ENCODE data around the gene GMFB. TPM values are rescaled to one million over a fixed set of nuclear protein-coding genes. Genes with fewer than 3 reads are reported as not detected.

The GMFB gene
- total and polyA plus RNA-seq, 2 experiments from 2014 or later, result 56.5 to 88.3 TPM

GRCh38 chr14:54467280-54467679 lies 21.5 kb downstream of the GMFB start:
- H3K4me1 ChIP-seq (ENCODE audit: insufficient read depth), result no peaks in the 10 kb centered on the region
- Mint-ChIP-seq H3K27ac (no peak overlapping the region), H3K27me3 (ENCODE audit: insufficient read depth, low read depth, poor library complexity) (peaks cover 5% of the 10 kb centered on the region), H3K36me3 (ENCODE audit: low read depth) (peaks cover 12% of the 10 kb centered on the region), H3K4me1 (peaks cover 3% of the 10 kb centered on the region; the same call in 2 of the 3 replicates), H3K4me3 (no peak overlapping the region), H3K9me3 (peaks cover 19% of the 10 kb centered on the region)
- H3K9me2 ChIP-seq (ENCODE audit: insufficient read depth), result no peaks in the 10 kb centered on the region
- DNase-seq (ENCODE audit: low spot score), result no peak
- H3K4me3 ChIP-seq, result no peak overlapping the region
- H4K20me1 ChIP-seq (replicated peaks; ENCODE audit: insufficient read depth), result no peaks in the 10 kb centered on the region; the same call in 1 of the 2 replicates
- ATAC-seq, result no peak
- H3F3A ChIP-seq (replicated peaks; ENCODE audit: low read depth), result no peaks in the 10 kb centered on the region
- H3K36me3 ChIP-seq (ENCODE audit: insufficient read depth), result no peaks in the 10 kb centered on the region
- no peaks in the 10 kb centered on the region for H3K79me2 ChIP-seq (replicated peaks; ENCODE audit: insufficient read depth)
- no peak overlapping the region for H3K27ac ChIP-seq (ENCODE audit: low read depth)
- H3K27me3 ChIP-seq (ENCODE audit: insufficient read depth), result no peaks in the 10 kb centered on the region
- no peak for TF ChIP-seq JUNB (IDR thresholded peaks at IDR 0.05; ENCODE audit: unreplicated experiment)
- TF ChIP-seq EZH2 (IDR thresholded peaks at IDR 0.05; ENCODE audit: low read depth, unreplicated experiment), result no peak
- no peak for TF ChIP-seq POLR2AphosphoS5 (IDR thresholded peaks at IDR 0.05; ENCODE audit: low read depth)
- no peak for TF ChIP-seq ZNF331 (CRISPR knock-in tag; IDR thresholded peaks at IDR 0.05; ENCODE audit: low read depth)
- TF ChIP-seq STAT1 (IDR thresholded peaks at IDR 0.05; ENCODE audit: unreplicated experiment), result no peak
- no peak for TF ChIP-seq CREB1 (CRISPR knock-in tag; IDR thresholded peaks at IDR 0.05; ENCODE audit: low read depth)
- TF ChIP-seq ZNF114 (CRISPR knock-in tag; IDR thresholded peaks at IDR 0.05), result no peak
- no peak for TF ChIP-seq EZH2phosphoT487 (IDR thresholded peaks at IDR 0.05; ENCODE audit: unreplicated experiment)
- TF ChIP-seq REST (IDR thresholded peaks at IDR 0.05; ENCODE audit: unreplicated experiment), result no peak
- no peak for TF ChIP-seq ZNF462 (CRISPR knock-in tag; IDR thresholded peaks at IDR 0.05)
- TF ChIP-seq NANOG (IDR thresholded peaks at IDR 0.05; ENCODE audit: borderline replicate concordance), result no peak
- TF ChIP-seq CTCF (conservative IDR thresholded peaks at IDR 0.05; ENCODE audit: low read depth in 2 of 2), result no peak
- TF ChIP-seq ETS1 (IDR thresholded peaks at IDR 0.05), result no peak
- no peak overlapping the region for H2AFZ ChIP-seq
- H3K4me2 ChIP-seq, result no peak overlapping the region

Data from GM23338 (cell line).